ENCODE data around the gene TECR. TPM values are rescaled to one million over a fixed set of nuclear protein-coding genes. Genes with fewer than 3 reads are reported as not detected.

Gene TECR
- polyA plus RNA-seq, 1 experiment = 59.6 TPM

- TF ChIP-seq CTCF (IDR thresholded peaks at IDR 0.05; ENCODE audit: low read depth, low read length) = no peak
- no peaks in the 10 kb centered on the region for H3K27me3 ChIP-seq (ENCODE audit: control insufficient read depth, insufficient read depth, low read length)
- POLR2A ChIA-PET = no interaction called here
- H3K4me3 ChIP-seq (ENCODE audit: low read depth, low read length) = no peak overlapping the region
- DNase-seq (ENCODE audit: low read depth, low spot score) = no peak
- peaks cover 9% of the 10 kb centered on the region; the same call in 1 of the 2 replicates for H3K9me3 ChIP-seq (ENCODE audit: control insufficient read depth, insufficient read depth, low read length)
- peak overlapping the region; percentile 11 for H3K27ac ChIP-seq (ENCODE audit: low read depth, low read length)
- CTCF ChIA-PET = no interaction called here
Measured at GRCh38 chr19:14560776-14561108, 31.3 kb downstream of the TECR start.

GRCh38 chr19:14561249-14561648, 31.9 kb downstream of the TECR start:
- no peak for TF ChIP-seq CTCF (IDR thresholded peaks at IDR 0.05; ENCODE audit: low read depth, low read length)
- H3K9me3 ChIP-seq (ENCODE audit: control insufficient read depth, insufficient read depth, low read length) = peaks cover 9% of the 10 kb centered on the region; the same call in 1 of the 2 replicates
- no peak for DNase-seq (ENCODE audit: low read depth, low spot score)
- no peaks in the 10 kb centered on the region for H3K27me3 ChIP-seq (ENCODE audit: control insufficient read depth, insufficient read depth, low read length)
- H3K27ac ChIP-seq (ENCODE audit: low read depth, low read length) = peak overlapping the region; percentile 11
- ChIA-PET POLR2A (interaction anchor here (1.4 kb wide), 1 partner anchor 43 kb away, joined by 3 read pairs; the partner anchor contains the start of gene DNAJB1), CTCF (interaction anchor here (1.7 kb wide), 1 partner anchor 12 kb away, joined by 9 read pairs; no protein-coding TSS in a partner anchor)
- H3K4me3 ChIP-seq (ENCODE audit: low read depth, low read length) = no peak overlapping the region

GRCh38 chr19:14561847-14562351, 32.5 kb downstream of the TECR start:
- Histone ChIP-seq H3K4me3 (ENCODE audit: low read depth, low read length) (no peak overlapping the region), H3K27me3 (ENCODE audit: control insufficient read depth, insufficient read depth, low read length) (no peaks in the 10 kb centered on the region), H3K27ac (ENCODE audit: low read depth, low read length) (peak overlapping the region; percentile 11), H3K9me3 (ENCODE audit: control insufficient read depth, insufficient read depth, low read length) (peaks cover 9% of the 10 kb centered on the region; the same call in 1 of the 2 replicates)
- no peak for DNase-seq (ENCODE audit: low read depth, low spot score)
- POLR2A ChIA-PET = interaction anchor here (0.7 to 1.4 kb wide), 2 partner anchors 10 to 44 kb away, joined by 3 read pairs; partner anchors contain the start of genes DNAJB1 and NDUFB7
- CTCF ChIA-PET = interaction anchor here (1.7 kb wide), 1 partner anchor 11 kb away, joined by 9 read pairs; no protein-coding TSS in a partner anchor
- TF ChIP-seq CTCF (IDR thresholded peaks at IDR 0.05; ENCODE audit: low read depth, low read length) = no peak

GRCh38 chr19:14562660-14563589, 33.5 kb downstream of the TECR start:
- Histone ChIP-seq H3K9me3 (ENCODE audit: control insufficient read depth, insufficient read depth, low read length) (peaks cover 9% of the 10 kb centered on the region; the same call in 1 of the 2 replicates), H3K27ac (ENCODE audit: low read depth, low read length) (no peak overlapping the region), H3K27me3 (ENCODE audit: control insufficient read depth, insufficient read depth, low read length) (no peaks in the 10 kb centered on the region), H3K4me3 (ENCODE audit: low read depth, low read length) (no peak overlapping the region)
- ChIA-PET POLR2A (interaction anchor here (1.2 kb wide), 1 partner anchor 9 kb away, joined by 3 read pairs; the partner anchor contains the start of gene NDUFB7), CTCF (interaction anchor here (1.7 kb wide), 1 partner anchor 10 kb away, joined by 9 read pairs; no protein-coding TSS in a partner anchor)
- no peak for TF ChIP-seq CTCF (IDR thresholded peaks at IDR 0.05; ENCODE audit: low read depth, low read length)
- no peak for DNase-seq (ENCODE audit: low read depth, low spot score)

- H3K27ac ChIP-seq (ENCODE audit: low read depth, low read length) = no peak overlapping the region
- TF ChIP-seq CTCF (IDR thresholded peaks at IDR 0.05; ENCODE audit: low read depth, low read length) = no peak
- no peak overlapping the region for H3K4me3 ChIP-seq (ENCODE audit: low read depth, low read length)
- H3K9me3 ChIP-seq (ENCODE audit: control insufficient read depth, insufficient read depth, low read length) = peaks cover 9% of the 10 kb centered on the region; the same call in 1 of the 2 replicates
- no peak for DNase-seq (ENCODE audit: low read depth, low spot score)
- POLR2A ChIA-PET = interaction anchor here (1.2 kb wide), 1 partner anchor 9 kb away, joined by 3 read pairs; the partner anchor contains the start of gene NDUFB7
- no peaks in the 10 kb centered on the region for H3K27me3 ChIP-seq (ENCODE audit: control insufficient read depth, insufficient read depth, low read length)
- CTCF ChIA-PET = no interaction called here
Measured at GRCh38 chr19:14563590-14563926, 34.2 kb downstream of the TECR start.

Data from AG04450 (cell line).